DMS153 (cell line): ENCODE results near the gene ZNF414.

Source experiments
- DNase-seq: peaks from one replicate; lab custom pipeline; 2025; lab: John Stamatoyannopoulos, UW

Gene ZNF414

GRCh38 chr19:8490395-8490760 is 23.6 kb downstream of the ZNF414 start:
- DNase-seq = no peak

- DNase-seq = no peak
These were observed 24.2 kb downstream of the ZNF414 start for GRCh38 chr19:8489561-8490394.

GRCh38 chr19:8488365-8488764 is 25.6 kb downstream of the ZNF414 start:
- DNase-seq = no peak

- no peak for DNase-seq
These were observed 26.7 kb downstream of the ZNF414 start for GRCh38 chr19:8487137-8487851.

GRCh38 chr19:8486661-8487136 is 27.3 kb downstream of the ZNF414 start:
- DNase-seq = no peak

GRCh38 chr19:8485561-8486371 is 28.2 kb downstream of the ZNF414 start:
- no peak for DNase-seq

GRCh38 chr19:8484331-8484894 is 29.6 kb downstream of the ZNF414 start:
- no peak for DNase-seq

- no peak for DNase-seq
These were observed 30.8 kb downstream of the ZNF414 start for GRCh38 chr19:8483165-8483564.

- DNase-seq = no peak
These were observed 31.3 kb downstream of the ZNF414 start for GRCh38 chr19:8482696-8483095.

- DNase-seq = no peak
These were observed 32.4 kb downstream of the ZNF414 start for GRCh38 chr19:8481616-8482015.

- no peak for DNase-seq
These were observed 32.8 kb downstream of the ZNF414 start for GRCh38 chr19:8481201-8481600.

- DNase-seq = no peak
These were observed 35.4 kb downstream of the ZNF414 start for GRCh38 chr19:8478598-8478997.

- DNase-seq = no peak
These were observed 36.1 kb downstream of the ZNF414 start for GRCh38 chr19:8477889-8478288.

GRCh38 chr19:8476524-8476923 is 37.4 kb downstream of the ZNF414 start:
- DNase-seq = no peak

GRCh38 chr19:8475005-8475404 is 39.0 kb downstream of the ZNF414 start:
- no peak for DNase-seq

GRCh38 chr19:8473648-8474476 is 40.1 kb downstream of the ZNF414 start:
- no peak for DNase-seq

- no peak for DNase-seq
These were observed 44.2 kb downstream of the ZNF414 start for GRCh38 chr19:8469613-8470368.

GRCh38 chr19:8468761-8469373 is 45.1 kb downstream of the ZNF414 start:
- no peak for DNase-seq

- DNase-seq = no peak
These were observed 45.8 kb downstream of the ZNF414 start for GRCh38 chr19:8468124-8468523.

- no peak for DNase-seq
These were observed 47.9 kb downstream of the ZNF414 start for GRCh38 chr19:8466018-8466417.
